GM12878 (cell line): Measurements from ENCODE around the gene DAZAP1.

Source experiments
- BHLHE40 ChIP-seq, 2 experiments: fragments of 450-650 bp in 1 of 2; IDR thresholded peaks; 2 replicates each; pipeline ENCODE4 v1.6.1; 2011 to 2017; ENCODE audit warnings: low read depth in 2 of 2, borderline replicate concordance in 1 of 2, improper control_type of control experiment in 1 of 2, low read length in 1 of 2, mild to moderate bottlenecking in 1 of 2
- POLR2AphosphoS5 ChIP-seq: IDR thresholded peaks from 2 replicates; pipeline ENCODE4 v1.6.1; 2011; ENCODE audit warnings: mild to moderate bottlenecking, low read length, inconsistent platforms
- TF ChIP-seq, protein P1 (sequence below): fragments of 450-650 bp; IDR thresholded peaks from 2 replicates; pipeline ENCODE4 v1.6.1; 2018; ENCODE audit warnings: mild to moderate bottlenecking, low read depth, moderate library complexity; ENCODE audit not compliant: partially characterized antibody
- TF ChIP-seq, protein P2 (sequence below), 3 experiments: IDR thresholded peaks in 2 of 3; conservative IDR thresholded peaks in 1 of 3; 2 replicates each; pipeline ENCODE4 v1.5.1; 2011; ENCODE audit warnings: low read depth in 3 of 3, low read length in 3 of 3, mild to moderate bottlenecking in 3 of 3, control low read depth in 2 of 3, moderate library complexity in 2 of 3, inconsistent platforms in 1 of 3, mixed read lengths in 1 of 3; ENCODE audit not compliant: control insufficient read depth in 2 of 3, insufficient read depth in 1 of 3; ENCODE audit errors: extremely low read depth in 1 of 3
- TF ChIP-seq, protein P3 (sequence below): fragments of 450-650 bp; IDR thresholded peaks from 2 replicates; pipeline ENCODE4 v1.6.1; 2017; ENCODE audit warnings: mild to moderate bottlenecking
- TF ChIP-seq, protein P4 (sequence below): IDR thresholded peaks from 2 replicates; pipeline ENCODE4 v1.6.1; 2012; ENCODE audit warnings: mild to moderate bottlenecking, low read depth, low read length
- TF ChIP-seq, protein P5 (sequence below): fragments of 450-650 bp; IDR thresholded peaks from 2 replicates; pipeline ENCODE4 v1.6.1; 2017; ENCODE audit warnings: low read depth, mild to moderate bottlenecking, moderate library complexity

DNA sequence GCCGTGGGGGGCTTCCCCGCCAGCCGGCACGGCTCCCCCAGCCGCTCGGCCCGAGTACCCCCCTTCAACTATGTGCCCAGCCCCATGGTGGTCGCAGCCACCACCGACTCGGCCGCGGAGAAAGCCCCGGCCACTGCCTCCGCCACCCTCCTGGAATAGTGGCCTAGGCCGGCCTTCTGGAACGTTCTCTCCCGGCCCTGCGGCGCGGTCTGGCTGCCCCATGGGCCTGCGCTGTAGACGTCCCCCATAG lies 62.6 kb downstream of the DAZAP1 start:
- TF ChIP-seq, protein P1, sequence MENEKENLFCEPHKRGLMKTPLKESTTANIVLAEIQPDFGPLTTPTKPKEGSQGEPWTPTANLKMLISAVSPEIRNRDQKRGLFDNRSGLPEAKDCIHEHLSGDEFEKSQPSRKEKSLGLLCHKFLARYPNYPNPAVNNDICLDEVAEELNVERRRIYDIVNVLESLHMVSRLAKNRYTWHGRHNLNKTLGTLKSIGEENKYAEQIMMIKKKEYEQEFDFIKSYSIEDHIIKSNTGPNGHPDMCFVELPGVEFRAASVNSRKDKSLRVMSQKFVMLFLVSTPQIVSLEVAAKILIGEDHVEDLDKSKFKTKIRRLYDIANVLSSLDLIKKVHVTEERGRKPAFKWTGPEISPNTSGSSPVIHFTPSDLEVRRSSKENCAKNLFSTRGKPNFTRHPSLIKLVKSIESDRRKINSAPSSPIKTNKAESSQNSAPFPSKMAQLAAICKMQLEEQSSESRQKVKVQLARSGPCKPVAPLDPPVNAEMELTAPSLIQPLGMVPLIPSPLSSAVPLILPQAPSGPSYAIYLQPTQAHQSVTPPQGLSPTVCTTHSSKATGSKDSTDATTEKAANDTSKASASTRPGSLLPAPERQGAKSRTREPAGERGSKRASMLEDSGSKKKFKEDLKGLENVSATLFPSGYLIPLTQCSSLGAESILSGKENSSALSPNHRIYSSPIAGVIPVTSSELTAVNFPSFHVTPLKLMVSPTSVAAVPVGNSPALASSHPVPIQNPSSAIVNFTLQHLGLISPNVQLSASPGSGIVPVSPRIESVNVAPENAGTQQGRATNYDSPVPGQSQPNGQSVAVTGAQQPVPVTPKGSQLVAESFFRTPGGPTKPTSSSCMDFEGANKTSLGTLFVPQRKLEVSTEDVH = no peak
- TF ChIP-seq, protein P2, sequence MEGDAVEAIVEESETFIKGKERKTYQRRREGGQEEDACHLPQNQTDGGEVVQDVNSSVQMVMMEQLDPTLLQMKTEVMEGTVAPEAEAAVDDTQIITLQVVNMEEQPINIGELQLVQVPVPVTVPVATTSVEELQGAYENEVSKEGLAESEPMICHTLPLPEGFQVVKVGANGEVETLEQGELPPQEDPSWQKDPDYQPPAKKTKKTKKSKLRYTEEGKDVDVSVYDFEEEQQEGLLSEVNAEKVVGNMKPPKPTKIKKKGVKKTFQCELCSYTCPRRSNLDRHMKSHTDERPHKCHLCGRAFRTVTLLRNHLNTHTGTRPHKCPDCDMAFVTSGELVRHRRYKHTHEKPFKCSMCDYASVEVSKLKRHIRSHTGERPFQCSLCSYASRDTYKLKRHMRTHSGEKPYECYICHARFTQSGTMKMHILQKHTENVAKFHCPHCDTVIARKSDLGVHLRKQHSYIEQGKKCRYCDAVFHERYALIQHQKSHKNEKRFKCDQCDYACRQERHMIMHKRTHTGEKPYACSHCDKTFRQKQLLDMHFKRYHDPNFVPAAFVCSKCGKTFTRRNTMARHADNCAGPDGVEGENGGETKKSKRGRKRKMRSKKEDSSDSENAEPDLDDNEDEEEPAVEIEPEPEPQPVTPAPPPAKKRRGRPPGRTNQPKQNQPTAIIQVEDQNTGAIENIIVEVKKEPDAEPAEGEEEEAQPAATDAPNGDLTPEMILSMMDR (IDR thresholded peaks at IDR 0.05 in 2 of 3, conservative IDR thresholded peaks at IDR 0.05 in 1 of 3; ENCODE audit: control insufficient read depth in 2 of 3, extremely low read depth in 1 of 3, insufficient read depth in 1 of 3, low read depth in 3 of 3, low read length in 3 of 3) = no peak
- TF ChIP-seq, protein P3, sequence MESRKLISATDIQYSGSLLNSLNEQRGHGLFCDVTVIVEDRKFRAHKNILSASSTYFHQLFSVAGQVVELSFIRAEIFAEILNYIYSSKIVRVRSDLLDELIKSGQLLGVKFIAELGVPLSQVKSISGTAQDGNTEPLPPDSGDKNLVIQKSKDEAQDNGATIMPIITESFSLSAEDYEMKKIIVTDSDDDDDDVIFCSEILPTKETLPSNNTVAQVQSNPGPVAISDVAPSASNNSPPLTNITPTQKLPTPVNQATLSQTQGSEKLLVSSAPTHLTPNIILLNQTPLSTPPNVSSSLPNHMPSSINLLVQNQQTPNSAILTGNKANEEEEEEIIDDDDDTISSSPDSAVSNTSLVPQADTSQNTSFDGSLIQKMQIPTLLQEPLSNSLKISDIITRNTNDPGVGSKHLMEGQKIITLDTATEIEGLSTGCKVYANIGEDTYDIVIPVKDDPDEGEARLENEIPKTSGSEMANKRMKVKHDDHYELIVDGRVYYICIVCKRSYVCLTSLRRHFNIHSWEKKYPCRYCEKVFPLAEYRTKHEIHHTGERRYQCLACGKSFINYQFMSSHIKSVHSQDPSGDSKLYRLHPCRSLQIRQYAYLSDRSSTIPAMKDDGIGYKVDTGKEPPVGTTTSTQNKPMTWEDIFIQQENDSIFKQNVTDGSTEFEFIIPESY = no peak
- TF ChIP-seq, protein P4, sequence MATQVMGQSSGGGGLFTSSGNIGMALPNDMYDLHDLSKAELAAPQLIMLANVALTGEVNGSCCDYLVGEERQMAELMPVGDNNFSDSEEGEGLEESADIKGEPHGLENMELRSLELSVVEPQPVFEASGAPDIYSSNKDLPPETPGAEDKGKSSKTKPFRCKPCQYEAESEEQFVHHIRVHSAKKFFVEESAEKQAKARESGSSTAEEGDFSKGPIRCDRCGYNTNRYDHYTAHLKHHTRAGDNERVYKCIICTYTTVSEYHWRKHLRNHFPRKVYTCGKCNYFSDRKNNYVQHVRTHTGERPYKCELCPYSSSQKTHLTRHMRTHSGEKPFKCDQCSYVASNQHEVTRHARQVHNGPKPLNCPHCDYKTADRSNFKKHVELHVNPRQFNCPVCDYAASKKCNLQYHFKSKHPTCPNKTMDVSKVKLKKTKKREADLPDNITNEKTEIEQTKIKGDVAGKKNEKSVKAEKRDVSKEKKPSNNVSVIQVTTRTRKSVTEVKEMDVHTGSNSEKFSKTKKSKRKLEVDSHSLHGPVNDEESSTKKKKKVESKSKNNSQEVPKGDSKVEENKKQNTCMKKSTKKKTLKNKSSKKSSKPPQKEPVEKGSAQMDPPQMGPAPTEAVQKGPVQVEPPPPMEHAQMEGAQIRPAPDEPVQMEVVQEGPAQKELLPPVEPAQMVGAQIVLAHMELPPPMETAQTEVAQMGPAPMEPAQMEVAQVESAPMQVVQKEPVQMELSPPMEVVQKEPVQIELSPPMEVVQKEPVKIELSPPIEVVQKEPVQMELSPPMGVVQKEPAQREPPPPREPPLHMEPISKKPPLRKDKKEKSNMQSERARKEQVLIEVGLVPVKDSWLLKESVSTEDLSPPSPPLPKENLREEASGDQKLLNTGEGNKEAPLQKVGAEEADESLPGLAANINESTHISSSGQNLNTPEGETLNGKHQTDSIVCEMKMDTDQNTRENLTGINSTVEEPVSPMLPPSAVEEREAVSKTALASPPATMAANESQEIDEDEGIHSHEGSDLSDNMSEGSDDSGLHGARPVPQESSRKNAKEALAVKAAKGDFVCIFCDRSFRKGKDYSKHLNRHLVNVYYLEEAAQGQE = no peak
- TF ChIP-seq, protein P5, sequence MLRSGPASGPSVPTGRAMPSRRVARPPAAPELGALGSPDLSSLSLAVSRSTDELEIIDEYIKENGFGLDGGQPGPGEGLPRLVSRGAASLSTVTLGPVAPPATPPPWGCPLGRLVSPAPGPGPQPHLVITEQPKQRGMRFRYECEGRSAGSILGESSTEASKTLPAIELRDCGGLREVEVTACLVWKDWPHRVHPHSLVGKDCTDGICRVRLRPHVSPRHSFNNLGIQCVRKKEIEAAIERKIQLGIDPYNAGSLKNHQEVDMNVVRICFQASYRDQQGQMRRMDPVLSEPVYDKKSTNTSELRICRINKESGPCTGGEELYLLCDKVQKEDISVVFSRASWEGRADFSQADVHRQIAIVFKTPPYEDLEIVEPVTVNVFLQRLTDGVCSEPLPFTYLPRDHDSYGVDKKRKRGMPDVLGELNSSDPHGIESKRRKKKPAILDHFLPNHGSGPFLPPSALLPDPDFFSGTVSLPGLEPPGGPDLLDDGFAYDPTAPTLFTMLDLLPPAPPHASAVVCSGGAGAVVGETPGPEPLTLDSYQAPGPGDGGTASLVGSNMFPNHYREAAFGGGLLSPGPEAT = no peak
- no peak for TF ChIP-seq POLR2AphosphoS5
- no peak for TF ChIP-seq BHLHE40 (IDR thresholded peaks at IDR 0.05; ENCODE audit: borderline replicate concordance in 1 of 2, low read depth in 2 of 2, low read length in 1 of 2)
